Activated CD4-positive, alpha-beta memory T cell treated with anti-CD3 and anti-CD28 coated beads for 36 hours (primary cell): ENCODE results near the gene ZNF350. TPM values are rescaled to one million over a fixed set of nuclear protein-coding genes. Genes with fewer than 3 reads are reported as not detected.
A peak's percentile ranks its signal among the peaks of the same experiment; 100 is the strongest.
"Not testable (repeated sequence)": the region's sequence is repeated elsewhere in the genome, so short reads cannot be mapped to it uniquely, and the experiment has no call there.

ENCODE experiments used
- CTCF ChIA-PET: fragments of 350-600 bp; sonication (Branson Sonifier 250); formaldehyde crosslinking; loops from one replicate; lab custom pipeline; 2021; ENCODE audit warnings: antibody characterized with exemption, inconsistent platforms; lab: Charles Lee
- POLR2A ChIA-PET: fragments of 350-600 bp; sonication (Branson Sonifier 250); formaldehyde crosslinking; loops from one replicate; lab custom pipeline; 2021; ENCODE audit warnings: antibody characterized with exemption; lab: Charles Lee
- DNase-seq: peaks from one replicate; pipeline ENCODE4 v3.0.0-alpha.2; 2020
- H3K27ac Mint-ChIP-seq: one replicate; pipeline ENCODE4 v1.8.0; 2021; ENCODE audit warnings: mixed read lengths
- H3K27me3 Mint-ChIP-seq: one replicate; pipeline ENCODE4 v1.8.0; 2021; ENCODE audit warnings: mixed read lengths
- H3K36me3 Mint-ChIP-seq: one replicate; pipeline ENCODE4 v1.8.0; 2021; ENCODE audit warnings: mixed read lengths
- H3K4me1 Mint-ChIP-seq: one replicate; pipeline ENCODE4 v1.8.0; 2021; ENCODE audit warnings: low read depth, mixed read lengths
- H3K4me3 Mint-ChIP-seq: one replicate; pipeline ENCODE4 v1.8.0; 2021; ENCODE audit warnings: mild to moderate bottlenecking, mixed read lengths
- H3K9me3 Mint-ChIP-seq: one replicate; pipeline ENCODE4 v1.8.0; 2021; ENCODE audit warnings: mixed read lengths
- intact Hi-C: fragments of 100-400 bp; cut with micrococcal nuclease; formaldehyde crosslinking; loops from one replicate; pipeline ENCODE4 v1.15.1; 2023
- total RNA-seq, 2 experiments: library from RNA; stranded (reverse); gene quantifications; one replicate each; pipeline ENCODE4 v1.2.3, GENCODE V29; 2021

Gene ZNF350
- total RNA-seq, 2 experiments from 2014 or later, result 6.9 to 8.1 TPM

- CTCF ChIA-PET, DNase-seq, intact Hi-C loops, POLR2A ChIA-PET, H3K4me3 Mint-ChIP-seq, H3K27me3 Mint-ChIP-seq, H3K4me1 Mint-ChIP-seq, H3K27ac Mint-ChIP-seq: not testable (repeated sequence)
- Mint-ChIP-seq H3K9me3 (peaks cover 89% of the 10 kb centered on the region), H3K36me3 (peaks cover 55% of the 10 kb centered on the region)
These were observed 25.9 kb downstream of the ZNF350 start for GRCh38 chr19:51960621-51961233.

GRCh38 chr19:51959791-51960190, 26.8 kb downstream of the ZNF350 start:
- peaks cover 49% of the 10 kb centered on the region for H3K36me3 Mint-ChIP-seq
- CTCF ChIA-PET, result no interaction called here

GRCh38 chr19:51957846-51958245, 28.8 kb downstream of the ZNF350 start:
- CTCF ChIA-PET, H3K27ac Mint-ChIP-seq, DNase-seq, H3K27me3 Mint-ChIP-seq, POLR2A ChIA-PET, H3K4me3 Mint-ChIP-seq, intact Hi-C loops, H3K4me1 Mint-ChIP-seq: not testable (repeated sequence)
- Mint-ChIP-seq H3K36me3 (peaks cover 43% of the 10 kb centered on the region), H3K9me3 (peaks cover 78% of the 10 kb centered on the region)

More at GRCh38 chr19:51959791-51960190, 26.8 kb downstream of the ZNF350 start:
- no peak overlapping the region for H3K27ac Mint-ChIP-seq
- no peaks in the 10 kb centered on the region for H3K4me1 Mint-ChIP-seq
- no peak for DNase-seq
- intact Hi-C loops, result no loop called here
- POLR2A ChIA-PET, result no interaction called here
- no peaks in the 10 kb centered on the region for H3K27me3 Mint-ChIP-seq
- peaks cover 84% of the 10 kb centered on the region for H3K9me3 Mint-ChIP-seq
- H3K4me3 Mint-ChIP-seq, result no peak overlapping the region

GRCh38 chr19:51948975-51949374, 37.7 kb downstream of the ZNF350 start:
- H3K27ac Mint-ChIP-seq, result no peak overlapping the region
- H3K4me1 Mint-ChIP-seq, result no peaks in the 10 kb centered on the region
- POLR2A ChIA-PET, result no interaction called here
- DNase-seq, result no peak
- no peak overlapping the region for H3K4me3 Mint-ChIP-seq
- peaks cover 86% of the 10 kb centered on the region for H3K9me3 Mint-ChIP-seq
- intact Hi-C loops, result no loop called here
- CTCF ChIA-PET, result no interaction called here
- no peaks in the 10 kb centered on the region for H3K27me3 Mint-ChIP-seq
- H3K36me3 Mint-ChIP-seq, result peaks cover 72% of the 10 kb centered on the region

GRCh38 chr19:51946602-51947001, 40.0 kb downstream of the ZNF350 start:
- CTCF ChIA-PET, result no interaction called here
- H3K9me3 Mint-ChIP-seq, result peaks cover 97% of the 10 kb centered on the region
- no peak for DNase-seq
- peaks cover 85% of the 10 kb centered on the region for H3K36me3 Mint-ChIP-seq
- intact Hi-C loops, result no loop called here
- no peaks in the 10 kb centered on the region for H3K4me1 Mint-ChIP-seq
- no peak overlapping the region for H3K4me3 Mint-ChIP-seq
- POLR2A ChIA-PET, result no interaction called here
- no peak overlapping the region for H3K27ac Mint-ChIP-seq
- no peaks in the 10 kb centered on the region for H3K27me3 Mint-ChIP-seq

GRCh38 chr19:51944798-51945552, 41.7 kb downstream of the ZNF350 start:
- H3K4me3 Mint-ChIP-seq, result no peak overlapping the region
- H3K4me1 Mint-ChIP-seq, result no peaks in the 10 kb centered on the region
- intact Hi-C loops, result no loop called here
- ChIA-PET CTCF (no interaction called here), POLR2A (no interaction called here)
- H3K36me3 Mint-ChIP-seq, result peaks cover 89% of the 10 kb centered on the region
- no peak for DNase-seq
- H3K27me3 Mint-ChIP-seq, result no peaks in the 10 kb centered on the region
- H3K27ac Mint-ChIP-seq, result no peak overlapping the region
- H3K9me3 Mint-ChIP-seq, result peaks cover 96% of the 10 kb centered on the region

- Mint-ChIP-seq H3K27me3 (no peaks in the 10 kb centered on the region), H3K27ac (no peak overlapping the region), H3K4me1 (no peaks in the 10 kb centered on the region), H3K9me3 (peaks cover 82% of the 10 kb centered on the region), H3K36me3 (peaks cover 96% of the 10 kb centered on the region), H3K4me3 (no peak overlapping the region)
- CTCF ChIA-PET, result no interaction called here
- intact Hi-C loops, result no loop called here
- POLR2A ChIA-PET, result no interaction called here
- no peak for DNase-seq
These were observed 47.7 kb downstream of the ZNF350 start for GRCh38 chr19:51938936-51939335.

GRCh38 chr19:51931921-51932320, 54.7 kb downstream of the ZNF350 start:
- intact Hi-C loops, result no loop called here
- H3K4me3 Mint-ChIP-seq, result no peak overlapping the region
- peaks cover 83% of the 10 kb centered on the region for H3K36me3 Mint-ChIP-seq
- no peaks in the 10 kb centered on the region for H3K27me3 Mint-ChIP-seq
- DNase-seq, result no peak
- ChIA-PET CTCF (no interaction called here), POLR2A (no interaction called here)
- no peak overlapping the region for H3K27ac Mint-ChIP-seq
- H3K4me1 Mint-ChIP-seq, result peaks cover 14% of the 10 kb centered on the region
- H3K9me3 Mint-ChIP-seq, result peaks cover 47% of the 10 kb centered on the region

GRCh38 chr19:51927859-51928258, 58.8 kb downstream of the ZNF350 start:
- no peak for DNase-seq
- ChIA-PET POLR2A (no interaction called here), CTCF (no interaction called here)
- Mint-ChIP-seq H3K4me1 (peaks cover 20% of the 10 kb centered on the region), H3K27ac (peak overlapping the region; percentile 97), H3K36me3 (peaks cover 75% of the 10 kb centered on the region), H3K27me3 (no peaks in the 10 kb centered on the region), H3K9me3 (peaks cover 60% of the 10 kb centered on the region), H3K4me3 (peak overlapping the region; percentile 92)
- intact Hi-C loops, result loop anchor here (1.0 to 5.0 kb wide), 5 partner anchors 23 to 121 kb away; partner anchors contain the start of genes ZNF350, ZNF432, ZNF614 and ZNF615

GRCh38 chr19:51926784-51927741, 59.6 kb downstream of the ZNF350 start, which contains the start of gene ZNF613:
Gene ZNF613 (plus strand): TSS chr19:51927472. CDS start chr19:51936221, 8,749 bp downstream.
- DNase-seq, result peak; percentile 90
- intact Hi-C loops, result loop anchor here (1.0 to 5.0 kb wide), 5 partner anchors 22 to 122 kb away; partner anchors contain the start of genes ZNF350, ZNF432, ZNF614 and ZNF615
- Mint-ChIP-seq H3K27me3 (no peaks in the 10 kb centered on the region), H3K4me3 (peak within 1 kb of the TSS; percentile 92), H3K4me1 (peaks cover 20% of the 10 kb centered on the region), H3K36me3 (peaks cover 71% of the 10 kb centered on the region), H3K9me3 (peaks cover 66% of the 10 kb centered on the region), H3K27ac (peak within 1 kb of the TSS; percentile 97)
- ChIA-PET CTCF (interaction anchor here (0.7 kb wide), 1 partner anchor 725 kb away, joined by 3 read pairs; no protein-coding TSS in a partner anchor), POLR2A (interaction anchor here (0.5 kb wide), 1 partner anchor 28 kb away, joined by 3 read pairs; no protein-coding TSS in a partner anchor)

- Mint-ChIP-seq H3K27me3 (no peaks in the 10 kb centered on the region), H3K9me3 (peaks cover 67% of the 10 kb centered on the region), H3K36me3 (peaks cover 71% of the 10 kb centered on the region), H3K4me1 (peaks cover 20% of the 10 kb centered on the region), H3K4me3 (peak overlapping the region; percentile 92), H3K27ac (peak overlapping the region; percentile 97)
- intact Hi-C loops, result loop anchor here (2.0 to 5.0 kb wide), 2 partner anchors 101 to 122 kb away; partner anchors contain the start of genes ZNF432 and ZNF614
- CTCF ChIA-PET, result no interaction called here
- POLR2A ChIA-PET, result interaction anchor here (0.5 kb wide), 1 partner anchor 28 kb away, joined by 3 read pairs; no protein-coding TSS in a partner anchor
- no peak for DNase-seq
These were observed 60.2 kb downstream of the ZNF350 start for GRCh38 chr19:51926426-51926783.
